HG03342 (cell line): Measurements from ENCODE around the gene PRKRIP1.
"Not testable (repeated sequence)": the region's sequence is repeated elsewhere in the genome, so short reads cannot be mapped to it uniquely, and the experiment has no call there.

Source experiments
- ATAC-seq: cut with Tn5 transposase; IDR thresholded peaks from one replicate; pipeline ENCODE4 v1.9.1; 2021; ENCODE audit warnings: mild to moderate bottlenecking, moderate library complexity; ENCODE audit not compliant: unreplicated experiment

The PRKRIP1 gene

DNA sequence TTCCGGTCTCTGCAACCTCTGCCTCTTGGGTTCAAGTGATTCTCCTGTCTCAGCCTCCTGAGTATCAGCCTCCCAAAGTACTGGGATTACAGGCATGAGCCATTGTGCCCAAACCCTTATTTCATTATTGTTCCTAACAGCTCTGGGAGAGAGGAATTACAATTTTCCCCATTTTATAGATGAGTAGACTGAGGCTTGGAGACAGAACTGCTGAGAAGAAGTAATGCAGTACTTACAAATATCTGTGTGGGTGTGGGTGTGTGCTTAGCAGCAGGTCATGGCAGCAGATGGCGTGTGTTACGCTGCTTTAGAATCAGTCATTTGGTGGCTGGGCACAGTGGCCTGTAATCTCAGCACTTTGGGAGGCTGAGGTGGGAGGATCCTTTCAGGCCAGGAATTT, 7.4 kb downstream of the PRKRIP1 start:
- ATAC-seq: no peak

- peak; percentile 90 for ATAC-seq
Measured at GRCh38 chr7:102404005-102404861, 8.1 kb downstream of the PRKRIP1 start.

GRCh38 chr7:102404862-102405188, 8.7 kb downstream of the PRKRIP1 start:
- ATAC-seq: not testable (repeated sequence)

DNA sequence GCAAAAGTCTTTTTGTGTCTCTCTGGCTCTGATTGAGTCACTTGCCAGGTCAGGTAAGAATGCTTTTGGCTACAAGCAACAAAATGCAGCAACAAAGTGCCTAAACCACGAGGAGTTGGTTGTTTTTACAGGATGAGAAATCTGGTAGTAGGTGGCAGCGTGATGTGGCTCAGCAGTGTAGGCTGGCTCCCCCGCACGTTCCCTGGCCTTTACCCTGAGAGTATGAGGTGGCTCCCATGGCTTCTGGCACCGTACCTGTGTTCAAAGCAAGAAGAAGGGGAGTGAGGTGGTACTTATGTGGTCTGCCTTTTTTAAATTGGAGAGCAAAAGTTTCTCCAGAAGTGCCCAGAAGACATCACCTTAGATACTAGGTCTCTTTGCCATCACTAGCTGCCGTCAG, 11.7 kb downstream of the PRKRIP1 start:
- no peak for ATAC-seq

GRCh38 chr7:102408530-102408929, 12.4 kb downstream of the PRKRIP1 start:
- ATAC-seq: not testable (repeated sequence)

DNA sequence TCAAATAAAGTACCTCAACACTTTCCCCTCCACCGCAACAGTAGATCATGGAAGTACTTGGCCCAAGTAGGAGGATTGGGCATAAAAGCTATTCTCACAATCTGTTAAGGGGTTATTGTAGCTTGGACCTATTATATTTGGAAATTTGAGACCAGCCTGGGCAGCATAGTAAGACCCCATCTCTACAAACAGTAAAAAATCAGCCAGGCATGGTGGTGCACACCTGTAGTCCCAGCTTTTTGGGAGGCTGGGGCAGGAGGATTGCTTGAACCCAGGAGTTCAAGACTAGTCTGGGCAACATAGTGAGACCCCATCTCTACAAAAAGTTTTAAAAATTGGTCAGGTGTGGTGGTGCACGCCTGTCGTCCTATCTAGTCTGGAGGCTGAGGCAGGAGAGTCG, 13.2 kb downstream of the PRKRIP1 start:
- ATAC-seq: no peak

- no peak for ATAC-seq
Measured at GRCh38 chr7:102410123-102410522, 14.0 kb downstream of the PRKRIP1 start.

DNA sequence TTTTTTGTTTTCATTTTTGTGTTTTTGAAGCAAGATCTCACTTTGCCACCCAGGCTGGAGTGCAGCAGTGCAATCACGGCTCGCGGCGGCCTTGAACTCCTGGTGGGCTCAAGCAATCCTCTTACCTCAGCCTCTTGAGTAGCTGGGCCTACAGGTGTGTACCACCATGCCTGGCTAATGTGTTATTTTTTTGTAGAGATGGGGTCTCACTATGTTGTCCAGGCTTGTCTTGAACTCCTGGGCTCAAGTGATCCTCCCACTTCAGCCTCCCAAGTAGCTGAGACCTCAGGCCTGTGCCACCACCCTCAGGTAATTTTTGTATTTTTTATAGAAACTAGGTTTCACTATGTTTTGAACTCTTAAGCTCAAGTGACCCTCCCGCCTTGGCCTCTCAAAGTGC, 14.8 kb downstream of the PRKRIP1 start:
- ATAC-seq: no peak

- no peak for ATAC-seq
Measured at GRCh38 chr7:102412548-102412947, 16.4 kb downstream of the PRKRIP1 start.

DNA sequence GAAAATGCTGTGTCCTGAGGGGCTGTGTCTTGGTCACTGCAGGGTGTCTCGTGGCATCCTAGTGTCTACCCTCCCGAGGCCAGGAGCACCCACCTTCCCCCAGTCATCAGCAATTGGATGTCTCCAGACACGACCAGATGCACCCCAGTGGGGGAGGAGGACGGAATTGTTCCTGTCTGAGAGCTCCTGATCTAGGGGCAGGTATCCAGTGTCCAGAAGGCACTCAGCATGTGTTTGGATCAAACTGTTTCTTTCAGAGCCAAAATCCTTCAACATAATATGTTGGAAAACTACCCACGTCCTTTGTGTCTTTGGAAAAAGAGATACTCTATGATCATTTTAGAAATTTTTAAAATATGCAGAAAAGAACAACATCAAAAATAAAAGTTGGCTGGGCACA, 16.9 kb downstream of the PRKRIP1 start:
- ATAC-seq: no peak

GRCh38 chr7:102413611-102414010, 17.4 kb downstream of the PRKRIP1 start:
- ATAC-seq: no peak

- ATAC-seq: peak; percentile 62
Measured at GRCh38 chr7:102415685-102416225, 19.6 kb downstream of the PRKRIP1 start.

- no peak for ATAC-seq
Measured at GRCh38 chr7:102416406-102416805, 20.2 kb downstream of the PRKRIP1 start.

DNA sequence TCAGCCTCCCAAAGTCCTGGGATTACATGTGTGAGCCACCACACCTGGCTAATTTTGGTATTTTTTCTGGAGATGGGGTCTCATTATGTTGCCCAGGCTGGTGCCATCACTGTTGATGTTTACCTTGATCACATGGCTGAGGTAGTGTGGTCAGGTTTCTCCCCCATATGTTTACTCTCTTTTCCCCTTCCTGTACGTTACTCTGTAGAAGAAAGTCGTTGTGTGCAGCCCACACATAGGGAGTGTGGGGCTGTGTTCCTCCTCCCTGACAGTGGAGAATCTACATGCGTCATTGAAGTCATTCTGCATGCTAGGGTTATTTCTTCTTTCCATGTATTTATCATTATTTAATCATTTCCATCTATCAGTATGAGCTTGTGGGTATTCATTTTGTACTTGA, 20.9 kb downstream of the PRKRIP1 start:
- ATAC-seq: no peak

GRCh38 chr7:102418592-102418991, 22.4 kb downstream of the PRKRIP1 start:
- ATAC-seq: no peak

- no peak for ATAC-seq
Measured at GRCh38 chr7:102421706-102422240, 25.6 kb downstream of the PRKRIP1 start.

DNA sequence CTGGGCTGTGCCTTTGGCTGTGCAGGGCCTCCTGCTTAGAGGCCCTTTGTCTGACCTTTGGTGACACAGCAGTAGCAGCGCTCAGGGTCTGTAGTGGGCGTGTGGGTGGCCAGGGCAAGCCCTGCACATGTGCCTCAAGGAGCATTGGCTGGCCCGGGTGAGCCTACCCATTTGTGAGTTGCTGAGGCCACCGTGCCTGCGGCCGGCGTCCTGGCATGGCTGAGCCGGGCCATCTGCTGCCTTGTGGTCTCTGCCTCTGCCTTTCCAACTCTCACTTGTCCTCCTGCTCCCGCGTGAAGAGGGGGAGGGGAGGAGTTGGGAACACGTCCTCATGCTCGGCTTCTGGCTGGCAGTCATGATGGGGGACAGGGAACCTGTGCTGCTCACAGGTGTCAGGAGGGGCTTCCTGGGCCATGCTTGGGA, 28.0 kb downstream of the PRKRIP1 start:
- ATAC-seq: no peak

GRCh38 chr7:102424787-102425218, 28.6 kb downstream of the PRKRIP1 start:
- ATAC-seq: no peak

GRCh38 chr7:102425639-102426267, 29.6 kb downstream of the PRKRIP1 start:
- ATAC-seq: peak; percentile 71

- ATAC-seq: peak; percentile 44
Measured at GRCh38 chr7:102426268-102427018, 30.3 kb downstream of the PRKRIP1 start.

DNA sequence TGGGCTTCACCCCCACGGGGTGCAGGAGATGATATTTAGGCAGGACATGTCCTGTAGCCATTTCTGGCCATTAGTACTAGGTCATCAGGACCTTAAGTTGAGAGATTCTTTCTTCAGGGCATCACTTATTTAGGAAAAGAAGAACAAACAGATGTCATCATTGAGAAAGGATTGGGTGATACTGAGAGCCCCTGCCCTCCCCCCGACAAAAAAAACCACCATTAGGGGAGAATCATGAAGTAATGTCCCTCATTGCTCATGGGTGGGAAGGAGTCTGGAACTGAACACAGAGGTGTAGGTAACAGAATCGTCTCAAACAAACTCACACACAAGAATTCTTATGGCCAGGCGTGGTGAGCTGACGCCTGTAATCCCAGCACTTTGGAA, 30.8 kb downstream of the PRKRIP1 start:
- no peak for ATAC-seq
